MM.1S (cell line): ENCODE results near the gene HNRNPD.
"Not testable (repeated sequence)": the region's sequence is repeated elsewhere in the genome, so short reads cannot be mapped to it uniquely, and the experiment has no call there.

Source experiments
- DNase-seq: peaks from one replicate; pipeline ENCODE4 v3.0.0-alpha.2; 2015
- H2AFZ ChIP-seq: fragments of 300-600 bp; sonication (generic); 2 replicates; pipeline ENCODE4 v1.6.0; 2016; ENCODE audit warnings: antibody characterized with exemption, low read length
- H3F3A ChIP-seq: fragments of 300-600 bp; sonication (generic); 2 replicates; pipeline ENCODE4 v1.6.1; 2016; ENCODE audit warnings: mild to moderate bottlenecking, antibody characterized with exemption, low read length, moderate library complexity, mixed read lengths; ENCODE audit not compliant: insufficient read depth
- H3K27ac ChIP-seq: fragments of 300-600 bp; sonication (generic); 2 replicates; pipeline ENCODE4 v1.5.1; 2016; ENCODE audit warnings: mild to moderate bottlenecking, low read length
- H3K27me3 ChIP-seq: fragments of 300-600 bp; sonication (generic); replicated peaks from 2 replicates; pipeline ENCODE4 v1.6.0; 2016; ENCODE audit warnings: low read length; ENCODE audit not compliant: insufficient read depth
- H3K36me3 ChIP-seq: fragments of 300-600 bp; sonication (generic); replicated peaks from 2 replicates; pipeline ENCODE4 v1.6.1; 2016; ENCODE audit warnings: mild to moderate bottlenecking, low read length, mixed read lengths; ENCODE audit not compliant: insufficient read depth
- H3K4me1 ChIP-seq: fragments of 300-600 bp; sonication (generic); 2 replicates; pipeline ENCODE4 v1.6.1; 2016; ENCODE audit warnings: low read length, mixed read lengths
- H3K4me2 ChIP-seq: fragments of 300-600 bp; sonication (generic); 2 replicates; pipeline ENCODE4 v1.6.0; 2016; ENCODE audit warnings: low read depth, low read length
- H3K4me3 ChIP-seq: fragments of 300-600 bp; sonication (generic); 2 replicates; pipeline ENCODE4 v1.5.1; 2016; ENCODE audit warnings: low read length, mixed read lengths
- H3K79me2 ChIP-seq: fragments of 300-600 bp; sonication (generic); 2 replicates; pipeline ENCODE4 v1.6.1; 2016; ENCODE audit warnings: mixed run types, low read length, mixed read lengths
- H3K9ac ChIP-seq: fragments of 300-600 bp; sonication (generic); 2 replicates; pipeline ENCODE4 v1.6.1; 2016; ENCODE audit warnings: low read length, mixed read lengths
- H3K9me2 ChIP-seq: fragments of 300-600 bp; sonication (generic); replicated peaks from 2 replicates; pipeline ENCODE4 v1.6.1; 2016; ENCODE audit warnings: mild to moderate bottlenecking, low read length, mixed read lengths; ENCODE audit not compliant: insufficient read depth
- H3K9me3 ChIP-seq: fragments of 300-600 bp; sonication (generic); replicated peaks from 2 replicates; pipeline ENCODE4 v1.6.1; 2016; ENCODE audit warnings: mild to moderate bottlenecking, low read length, mixed read lengths; ENCODE audit not compliant: insufficient read depth
- H4K20me1 ChIP-seq: fragments of 300-600 bp; sonication (generic); 2 replicates; pipeline ENCODE4 v1.6.1; 2016; ENCODE audit warnings: mild to moderate bottlenecking, low read length, moderate library complexity, mixed read lengths; ENCODE audit not compliant: insufficient read depth
- CTCF ChIP-seq: fragments of 300-600 bp; sonication (generic); IDR thresholded peaks from 2 replicates; pipeline ENCODE4 v1.5.1; 2016; ENCODE audit warnings: antibody characterized with exemption, low read length, mixed read lengths
- EZH2 ChIP-seq: fragments of 300-600 bp; sonication (generic); optimal IDR thresholded peaks from 2 replicates; pipeline ENCODE3; 2017; ENCODE audit warnings: low read depth, mild to moderate bottlenecking, antibody characterized with exemption, low read length, mixed read lengths
- EZH2phosphoT487 ChIP-seq: fragments of 300-600 bp; sonication (generic); IDR thresholded peaks from 2 replicates; pipeline ENCODE4 v1.6.1; 2018; ENCODE audit warnings: antibody characterized with exemption, low read length

The HNRNPD gene

DNA sequence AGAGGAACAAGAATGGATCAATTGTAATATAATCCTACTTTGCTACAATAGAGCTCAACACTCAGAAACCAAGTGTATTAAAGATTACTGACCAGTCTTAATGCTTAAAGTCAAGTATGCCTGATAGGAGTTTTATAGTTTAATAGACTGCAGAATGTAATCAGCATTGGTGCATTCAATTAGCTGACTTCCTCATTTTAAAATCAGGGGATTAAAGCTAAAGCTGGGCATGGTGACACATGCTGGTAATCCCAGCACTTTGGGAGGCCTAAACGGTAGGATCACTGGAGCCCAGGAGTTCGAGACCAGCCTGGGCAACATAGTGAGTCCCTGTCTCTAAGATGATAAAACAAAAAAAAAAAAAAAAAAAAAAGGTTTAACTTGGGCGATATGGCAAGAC, 45.7 kb upstream of the HNRNPD start:
- no peak overlapping the region for H3K4me2 ChIP-seq
- no peak overlapping the region for H3K27ac ChIP-seq
- no peaks in the 10 kb centered on the region for H3K27me3 ChIP-seq
- DNase-seq, result no peak
- no peak overlapping the region for H3K9ac ChIP-seq
- H3K9me3 ChIP-seq, result no peaks in the 10 kb centered on the region
- peaks cover 11% of the 10 kb centered on the region for H3K36me3 ChIP-seq
- peaks cover 44% of the 10 kb centered on the region for H3F3A ChIP-seq
- TF ChIP-seq EZH2phosphoT487, result no peak
- no peak for TF ChIP-seq EZH2
- no peak for TF ChIP-seq CTCF
- no peak overlapping the region for H2AFZ ChIP-seq
- H3K4me1 ChIP-seq, result no peaks in the 10 kb centered on the region
- H3K79me2 ChIP-seq, result 0 out of 2 replicates have a peak, but pooled peaks cover under 1% of the 10 kb centered on the region
- peaks cover 16% of the 10 kb centered on the region for H4K20me1 ChIP-seq
- H3K4me3 ChIP-seq, result no peak overlapping the region
- H3K9me2 ChIP-seq, result no peaks in the 10 kb centered on the region

DNA sequence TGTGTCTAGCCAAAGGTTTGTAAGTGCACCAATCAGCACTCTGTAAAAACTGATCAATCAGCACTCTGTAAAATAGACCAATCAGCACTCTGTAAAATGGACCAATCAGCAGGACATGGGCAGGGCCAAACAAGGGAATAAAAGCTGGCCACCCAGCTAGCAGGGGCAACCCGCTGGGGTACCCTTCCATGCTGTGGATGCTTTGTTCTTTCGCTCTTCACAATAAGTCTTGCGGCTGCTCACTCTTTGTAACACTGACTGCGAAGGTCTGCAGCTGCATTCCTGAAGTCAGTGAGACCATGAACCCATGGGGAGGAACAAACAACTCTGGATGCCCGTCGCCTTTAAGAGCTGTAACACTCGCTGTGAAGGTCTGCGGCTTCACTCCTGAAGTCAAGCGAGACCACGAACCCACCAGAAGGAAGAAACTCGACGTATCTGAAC, 42.2 kb upstream of the HNRNPD start:
- Histone ChIP-seq H3K79me2 (no peaks in the 10 kb centered on the region), H3K4me2 (no peak overlapping the region), H3K4me3 (no peak overlapping the region), H3K4me1 (no peaks in the 10 kb centered on the region), H3F3A (peaks cover 11% of the 10 kb centered on the region), H2AFZ (no peak overlapping the region), H3K27ac (no peak overlapping the region), H3K9me3 (no peaks in the 10 kb centered on the region), H3K36me3 (no peaks in the 10 kb centered on the region), H3K9ac (no peak overlapping the region), H4K20me1 (no peaks in the 10 kb centered on the region), H3K27me3 (no peaks in the 10 kb centered on the region), H3K9me2 (no peaks in the 10 kb centered on the region)
- TF ChIP-seq CTCF (no peak), EZH2phosphoT487 (no peak), EZH2 (no peak)
- DNase-seq, result no peak

DNA sequence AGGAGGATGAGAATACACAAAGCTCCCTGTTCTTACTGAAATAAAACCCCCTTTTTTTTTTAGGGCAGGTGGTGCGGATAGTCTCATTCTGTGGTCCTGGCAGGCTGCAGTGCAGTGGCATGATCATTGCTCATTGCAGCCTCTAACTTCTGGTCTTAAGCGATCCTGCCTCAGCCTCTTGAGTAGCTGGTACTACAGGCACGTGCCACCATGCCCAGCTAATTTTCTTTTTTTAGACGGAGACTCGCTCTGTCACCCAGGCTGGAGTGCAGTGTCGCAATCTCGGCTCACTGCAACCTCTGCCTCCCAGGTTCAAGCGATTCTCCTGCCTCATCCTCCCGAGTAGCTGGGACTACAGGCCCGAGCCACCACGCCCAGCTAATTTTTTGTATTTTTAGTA, 41.3 kb upstream of the HNRNPD start:
- H3K4me1 ChIP-seq, H3K4me3 ChIP-seq, DNase-seq, H4K20me1 ChIP-seq, H3K36me3 ChIP-seq, H3K9me3 ChIP-seq, H3F3A ChIP-seq, H3K4me2 ChIP-seq, H3K9me2 ChIP-seq, H3K27ac ChIP-seq, H3K27me3 ChIP-seq, H3K79me2 ChIP-seq, H3K9ac ChIP-seq, H2AFZ ChIP-seq: not testable (repeated sequence)

GRCh38 chr4:82403725-82404124, 29.9 kb upstream of the HNRNPD start:
- Histone ChIP-seq H3F3A (no peaks in the 10 kb centered on the region), H3K9me2 (no peaks in the 10 kb centered on the region), H3K79me2 (no peaks in the 10 kb centered on the region), H3K27me3 (no peaks in the 10 kb centered on the region), H3K27ac (no peak overlapping the region), H3K4me1 (no peaks in the 10 kb centered on the region), H3K9me3 (no peaks in the 10 kb centered on the region), H2AFZ (no peak overlapping the region), H3K36me3 (no peaks in the 10 kb centered on the region), H3K9ac (no peak overlapping the region), H3K4me3 (no peak overlapping the region), H4K20me1 (no peaks in the 10 kb centered on the region), H3K4me2 (no peak overlapping the region)
- no peak for DNase-seq
- no peak for TF ChIP-seq EZH2
- TF ChIP-seq CTCF, result no peak
- TF ChIP-seq EZH2phosphoT487, result no peak
